MM.1S (cell line): ENCODE data around the gene ENOX1.

Source experiments
- DNase-seq: peaks from one replicate; pipeline ENCODE4 v3.0.0-alpha.2; 2015
- H2AFZ ChIP-seq: fragments of 300-600 bp; sonication (generic); 2 replicates; pipeline ENCODE4 v1.6.0; 2016; ENCODE audit warnings: antibody characterized with exemption, low read length
- H3F3A ChIP-seq: fragments of 300-600 bp; sonication (generic); 2 replicates; pipeline ENCODE4 v1.6.1; 2016; ENCODE audit warnings: mild to moderate bottlenecking, antibody characterized with exemption, low read length, moderate library complexity, mixed read lengths; ENCODE audit not compliant: insufficient read depth
- H3K27ac ChIP-seq: fragments of 300-600 bp; sonication (generic); 2 replicates; pipeline ENCODE4 v1.5.1; 2016; ENCODE audit warnings: mild to moderate bottlenecking, low read length
- H3K27me3 ChIP-seq: fragments of 300-600 bp; sonication (generic); replicated peaks from 2 replicates; pipeline ENCODE4 v1.6.0; 2016; ENCODE audit warnings: low read length; ENCODE audit not compliant: insufficient read depth
- H3K36me3 ChIP-seq: fragments of 300-600 bp; sonication (generic); replicated peaks from 2 replicates; pipeline ENCODE4 v1.6.1; 2016; ENCODE audit warnings: mild to moderate bottlenecking, low read length, mixed read lengths; ENCODE audit not compliant: insufficient read depth
- H3K4me1 ChIP-seq: fragments of 300-600 bp; sonication (generic); 2 replicates; pipeline ENCODE4 v1.6.1; 2016; ENCODE audit warnings: low read length, mixed read lengths
- H3K4me2 ChIP-seq: fragments of 300-600 bp; sonication (generic); 2 replicates; pipeline ENCODE4 v1.6.0; 2016; ENCODE audit warnings: low read depth, low read length
- H3K4me3 ChIP-seq: fragments of 300-600 bp; sonication (generic); 2 replicates; pipeline ENCODE4 v1.5.1; 2016; ENCODE audit warnings: low read length, mixed read lengths
- H3K79me2 ChIP-seq: fragments of 300-600 bp; sonication (generic); 2 replicates; pipeline ENCODE4 v1.6.1; 2016; ENCODE audit warnings: mixed run types, low read length, mixed read lengths
- H3K9ac ChIP-seq: fragments of 300-600 bp; sonication (generic); 2 replicates; pipeline ENCODE4 v1.6.1; 2016; ENCODE audit warnings: low read length, mixed read lengths
- H3K9me2 ChIP-seq: fragments of 300-600 bp; sonication (generic); replicated peaks from 2 replicates; pipeline ENCODE4 v1.6.1; 2016; ENCODE audit warnings: mild to moderate bottlenecking, low read length, mixed read lengths; ENCODE audit not compliant: insufficient read depth
- H3K9me3 ChIP-seq: fragments of 300-600 bp; sonication (generic); replicated peaks from 2 replicates; pipeline ENCODE4 v1.6.1; 2016; ENCODE audit warnings: mild to moderate bottlenecking, low read length, mixed read lengths; ENCODE audit not compliant: insufficient read depth
- H4K20me1 ChIP-seq: fragments of 300-600 bp; sonication (generic); 2 replicates; pipeline ENCODE4 v1.6.1; 2016; ENCODE audit warnings: mild to moderate bottlenecking, low read length, moderate library complexity, mixed read lengths; ENCODE audit not compliant: insufficient read depth
- CTCF ChIP-seq: fragments of 300-600 bp; sonication (generic); IDR thresholded peaks from 2 replicates; pipeline ENCODE4 v1.5.1; 2016; ENCODE audit warnings: antibody characterized with exemption, low read length, mixed read lengths
- EZH2 ChIP-seq: fragments of 300-600 bp; sonication (generic); optimal IDR thresholded peaks from 2 replicates; pipeline ENCODE3; 2017; ENCODE audit warnings: low read depth, mild to moderate bottlenecking, antibody characterized with exemption, low read length, mixed read lengths
- EZH2phosphoT487 ChIP-seq: fragments of 300-600 bp; sonication (generic); IDR thresholded peaks from 2 replicates; pipeline ENCODE4 v1.6.1; 2018; ENCODE audit warnings: antibody characterized with exemption, low read length

The ENOX1 gene

DNA sequence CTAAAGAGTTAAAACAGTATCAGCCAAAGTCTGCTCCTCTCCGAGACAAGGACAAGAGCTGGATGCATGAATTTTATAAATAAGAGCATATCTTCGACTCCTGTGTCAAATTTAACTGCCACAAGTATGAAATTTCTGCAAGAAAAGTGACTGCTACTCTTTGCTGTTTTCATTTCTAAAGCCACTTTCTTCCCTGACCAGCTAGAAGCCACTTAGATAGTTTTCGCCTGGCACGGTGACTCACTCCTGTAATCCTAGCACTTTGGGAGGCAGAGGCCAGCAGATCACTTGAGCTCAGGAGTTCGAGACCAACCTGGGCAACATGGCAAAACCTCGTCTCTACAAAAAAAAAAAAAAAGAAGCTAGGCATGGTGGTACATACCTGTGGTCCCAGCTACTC is 61.3 kb downstream of the ENOX1 start:
- no peak for DNase-seq
- no peak overlapping the region for H3K9ac ChIP-seq

GRCh38 chr13:43720780-43721397 is 65.9 kb downstream of the ENOX1 start:
- Histone ChIP-seq H3F3A (no peaks in the 10 kb centered on the region), H3K4me3 (no peak overlapping the region), H4K20me1 (no peaks in the 10 kb centered on the region), H3K36me3 (no peaks in the 10 kb centered on the region), H3K4me1 (no peaks in the 10 kb centered on the region), H3K9me3 (no peaks in the 10 kb centered on the region), H3K9ac (no peak overlapping the region), H2AFZ (no peak overlapping the region), H3K4me2 (no peak overlapping the region), H3K27me3 (no peaks in the 10 kb centered on the region), H3K79me2 (no peaks in the 10 kb centered on the region), H3K9me2 (no peaks in the 10 kb centered on the region), H3K27ac (no peak overlapping the region)
- DNase-seq: no peak
- TF ChIP-seq CTCF (no peak), EZH2 (no peak), EZH2phosphoT487 (no peak)

More for the DNA sequence above, 61.3 kb downstream of the ENOX1 start:
- H3K27ac ChIP-seq: no peak overlapping the region
- no peaks in the 10 kb centered on the region for H3F3A ChIP-seq
- no peaks in the 10 kb centered on the region for H3K79me2 ChIP-seq
- no peaks in the 10 kb centered on the region for H3K9me3 ChIP-seq
- H3K9me2 ChIP-seq: no peaks in the 10 kb centered on the region
- H3K4me3 ChIP-seq: no peak overlapping the region
- H2AFZ ChIP-seq: no peak overlapping the region
- H3K4me1 ChIP-seq: no peaks in the 10 kb centered on the region
- no peaks in the 10 kb centered on the region for H4K20me1 ChIP-seq
- TF ChIP-seq EZH2: no peak
- TF ChIP-seq CTCF: no peak
- TF ChIP-seq EZH2phosphoT487: no peak
- H3K4me2 ChIP-seq: no peak overlapping the region
- no peaks in the 10 kb centered on the region for H3K27me3 ChIP-seq
- no peaks in the 10 kb centered on the region for H3K36me3 ChIP-seq

DNA sequence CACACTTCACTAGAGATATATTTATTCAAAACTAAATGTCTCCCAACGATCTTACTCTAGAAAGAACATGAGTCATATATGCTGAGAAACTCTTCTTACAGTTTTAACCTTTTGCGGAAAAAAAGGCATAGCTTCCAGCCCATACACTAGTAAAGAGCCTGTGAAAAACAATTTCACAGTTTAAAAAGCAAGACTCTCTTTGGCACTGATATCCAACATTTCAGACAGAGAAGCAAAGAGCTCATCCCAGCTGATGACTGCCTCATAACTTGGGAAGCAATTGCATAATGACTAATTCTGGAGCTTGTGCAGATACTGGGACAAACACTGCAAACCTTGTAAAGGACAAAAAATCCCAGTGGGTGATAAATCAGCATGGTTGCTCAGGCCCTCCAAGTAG is 88.0 kb downstream of the ENOX1 start:
- no peaks in the 10 kb centered on the region for H3K27me3 ChIP-seq
- H3K4me1 ChIP-seq: no peaks in the 10 kb centered on the region
- H3K36me3 ChIP-seq: no peaks in the 10 kb centered on the region
- no peaks in the 10 kb centered on the region for H3K9me2 ChIP-seq
- no peak overlapping the region for H3K9ac ChIP-seq
- TF ChIP-seq EZH2 (no peak), CTCF (no peak), EZH2phosphoT487 (no peak)
- no peak overlapping the region for H3K4me3 ChIP-seq
- H3K4me2 ChIP-seq: no peak overlapping the region
- H2AFZ ChIP-seq: no peak overlapping the region
- DNase-seq: no peak
- no peak overlapping the region for H3K27ac ChIP-seq
- H3K9me3 ChIP-seq: no peaks in the 10 kb centered on the region
- no peaks in the 10 kb centered on the region for H3K79me2 ChIP-seq
- H3F3A ChIP-seq: no peaks in the 10 kb centered on the region
- H4K20me1 ChIP-seq: no peaks in the 10 kb centered on the region
